Ishikawa (cell line): ENCODE measurements around the gene PRICKLE2.

Source experiments
- FOXM1 ChIP-seq: IDR thresholded peaks from 2 replicates; pipeline ENCODE4 v1.6.1; 2012; ENCODE audit warnings: low read depth, borderline replicate concordance
- YY1 ChIP-seq: IDR thresholded peaks from 2 replicates; pipeline ENCODE4 v1.6.1; 2012; ENCODE audit warnings: low read depth
- TF ChIP-seq, protein P1 (sequence below): IDR thresholded peaks from 2 replicates; pipeline ENCODE4 v1.6.1; 2012

- TF ChIP-seq, protein P1, sequence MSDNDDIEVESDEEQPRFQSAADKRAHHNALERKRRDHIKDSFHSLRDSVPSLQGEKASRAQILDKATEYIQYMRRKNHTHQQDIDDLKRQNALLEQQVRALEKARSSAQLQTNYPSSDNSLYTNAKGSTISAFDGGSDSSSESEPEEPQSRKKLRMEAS, result no peak
- no peak for TF ChIP-seq FOXM1
- TF ChIP-seq YY1, result no peak
Observed at GRCh38 chr3:64138656-64139375, 86.5 kb downstream of the PRICKLE2 start.
